ENCODE results near the gene TMEM38A. TPM values are rescaled to one million over a fixed set of nuclear protein-coding genes. Genes with fewer than 3 reads are reported as not detected.
"Not testable (repeated sequence)": the region's sequence is repeated elsewhere in the genome, so short reads cannot be mapped to it uniquely, and the experiment has no call there.

TMEM38A gene
- total RNA-seq, 6 experiments from 2014 or later, result 2.7 to 8.3 (median 5.3) TPM

DNA sequence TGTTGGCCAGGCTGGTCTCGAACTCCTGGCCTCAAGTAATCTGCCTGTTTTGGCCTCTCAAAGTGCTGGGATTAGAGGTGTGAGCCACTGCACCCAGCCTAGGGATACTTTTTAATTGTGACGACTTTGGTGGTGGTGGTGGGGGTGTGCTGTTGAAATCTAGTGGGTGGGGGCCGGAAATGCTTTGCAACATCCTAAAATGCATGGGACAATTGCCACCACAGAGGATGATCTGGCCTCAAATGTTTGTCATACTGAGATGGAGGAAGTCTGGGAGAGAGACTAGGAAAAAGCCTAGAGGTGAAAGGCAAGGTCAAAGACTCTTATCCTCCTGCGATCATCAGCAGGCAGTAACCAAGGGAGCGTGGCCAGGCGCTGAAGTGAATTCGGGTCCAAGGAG is 60.1 kb downstream of the TMEM38A start:
- Histone ChIP-seq H3K4me1 (peaks cover 0 to 6% (median 0%) of the 10 kb centered on the region in 4 donors), H3K9me3 (no peaks in the 10 kb centered on the region), H3K36me3 (no peaks in the 10 kb centered on the region), H3K4me3 (no peak overlapping the region), H3K27ac (no peak overlapping the region), H3K27me3 (no peaks in the 10 kb centered on the region)
- ATAC-seq, result no peak
- TF ChIP-seq, protein P1, sequence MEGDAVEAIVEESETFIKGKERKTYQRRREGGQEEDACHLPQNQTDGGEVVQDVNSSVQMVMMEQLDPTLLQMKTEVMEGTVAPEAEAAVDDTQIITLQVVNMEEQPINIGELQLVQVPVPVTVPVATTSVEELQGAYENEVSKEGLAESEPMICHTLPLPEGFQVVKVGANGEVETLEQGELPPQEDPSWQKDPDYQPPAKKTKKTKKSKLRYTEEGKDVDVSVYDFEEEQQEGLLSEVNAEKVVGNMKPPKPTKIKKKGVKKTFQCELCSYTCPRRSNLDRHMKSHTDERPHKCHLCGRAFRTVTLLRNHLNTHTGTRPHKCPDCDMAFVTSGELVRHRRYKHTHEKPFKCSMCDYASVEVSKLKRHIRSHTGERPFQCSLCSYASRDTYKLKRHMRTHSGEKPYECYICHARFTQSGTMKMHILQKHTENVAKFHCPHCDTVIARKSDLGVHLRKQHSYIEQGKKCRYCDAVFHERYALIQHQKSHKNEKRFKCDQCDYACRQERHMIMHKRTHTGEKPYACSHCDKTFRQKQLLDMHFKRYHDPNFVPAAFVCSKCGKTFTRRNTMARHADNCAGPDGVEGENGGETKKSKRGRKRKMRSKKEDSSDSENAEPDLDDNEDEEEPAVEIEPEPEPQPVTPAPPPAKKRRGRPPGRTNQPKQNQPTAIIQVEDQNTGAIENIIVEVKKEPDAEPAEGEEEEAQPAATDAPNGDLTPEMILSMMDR (IDR thresholded peaks at IDR 0.05), result no peak
- no peak for TF ChIP-seq POLR2A (IDR thresholded peaks at IDR 0.05)
- no peak for DNase-seq
- intact Hi-C loops (cut with DNase I), result no loop called here
- WGBS (ENCODE audit: insufficient coverage, low coverage, low lambda C conversion rate, missing lambda C conversion rate), result 64% methylated on average over 7 of the region's 7 CpGs

DNA sequence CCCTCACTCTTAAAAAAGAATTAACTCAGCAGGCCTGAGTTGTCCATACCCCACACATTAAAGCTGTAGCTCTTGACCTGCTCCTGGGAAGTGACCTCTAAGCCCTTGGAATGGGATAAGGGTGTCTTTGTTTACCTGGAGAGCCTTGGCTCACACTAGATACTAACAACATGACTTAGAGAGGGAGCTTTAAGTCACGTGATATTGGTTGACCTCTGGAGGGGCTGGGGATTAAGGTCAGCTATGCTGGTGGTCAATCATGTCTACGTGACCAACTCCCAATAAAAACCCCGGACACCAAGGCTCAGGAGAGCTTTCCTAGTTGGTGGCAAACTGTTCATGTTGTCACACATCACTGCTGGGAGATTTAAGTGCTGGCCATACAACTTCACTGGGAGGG is 61.7 kb downstream of the TMEM38A start:
- Histone ChIP-seq H3K4me1 (peaks cover 0 to 6% (median 0%) of the 10 kb centered on the region in 4 donors), H3K4me3 (no peak overlapping the region), H3K9me3 (no peaks in the 10 kb centered on the region), H3K27ac (no peak overlapping the region), H3K27me3 (no peaks in the 10 kb centered on the region), H3K36me3 (no peaks in the 10 kb centered on the region)
- ATAC-seq, result no peak
- DNase-seq, result no peak
- no peak for TF ChIP-seq POLR2A (IDR thresholded peaks at IDR 0.05)
- TF ChIP-seq, protein P1 (IDR thresholded peaks at IDR 0.05), result no peak
- no CpG with 5 or more reads among the region's 3 CpGs for WGBS (ENCODE audit: insufficient coverage, low coverage, low lambda C conversion rate, missing lambda C conversion rate)
- intact Hi-C loops (cut with DNase I), result no loop called here

DNA sequence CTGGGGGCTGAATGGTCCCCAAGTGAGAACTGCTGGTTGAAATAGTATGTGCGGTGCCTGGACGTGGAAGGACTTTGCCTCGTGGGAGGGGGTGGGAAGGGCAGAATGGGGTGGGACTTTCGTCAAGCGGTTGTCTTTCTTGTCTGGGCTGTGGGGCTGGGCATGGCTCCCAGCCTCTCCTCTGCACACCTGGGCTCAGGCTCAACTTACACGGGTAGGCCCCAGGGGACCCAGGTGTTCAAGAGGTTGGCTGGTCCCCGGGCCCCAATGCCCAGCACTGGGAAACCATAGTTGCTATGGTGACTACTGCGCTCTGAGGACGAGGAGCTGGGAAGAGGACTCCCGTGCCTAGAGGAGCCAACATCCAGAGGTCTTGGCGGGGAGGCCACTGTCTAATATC is 66.0 kb downstream of the TMEM38A start:
- DNase-seq (no peak), ATAC-seq (peak in 1 of 4 donors; percentile 12)
- H3K27me3 ChIP-seq, result no peaks in the 10 kb centered on the region
- no peak overlapping the region for H3K27ac ChIP-seq
- H3K4me1 ChIP-seq, result no peaks in the 10 kb centered on the region
- WGBS (ENCODE audit: insufficient coverage, low coverage, low lambda C conversion rate, missing lambda C conversion rate), result 20% methylated on average over 1 of the region's 11 CpGs
- TF ChIP-seq, protein P1 (IDR thresholded peaks at IDR 0.05), result no peak
- no peak for TF ChIP-seq POLR2A (IDR thresholded peaks at IDR 0.05)
- no peaks in the 10 kb centered on the region for H3K9me3 ChIP-seq
- no peak overlapping the region for H3K4me3 ChIP-seq
- H3K36me3 ChIP-seq, result no peaks in the 10 kb centered on the region
- intact Hi-C loops (cut with DNase I), result no loop called here

DNA sequence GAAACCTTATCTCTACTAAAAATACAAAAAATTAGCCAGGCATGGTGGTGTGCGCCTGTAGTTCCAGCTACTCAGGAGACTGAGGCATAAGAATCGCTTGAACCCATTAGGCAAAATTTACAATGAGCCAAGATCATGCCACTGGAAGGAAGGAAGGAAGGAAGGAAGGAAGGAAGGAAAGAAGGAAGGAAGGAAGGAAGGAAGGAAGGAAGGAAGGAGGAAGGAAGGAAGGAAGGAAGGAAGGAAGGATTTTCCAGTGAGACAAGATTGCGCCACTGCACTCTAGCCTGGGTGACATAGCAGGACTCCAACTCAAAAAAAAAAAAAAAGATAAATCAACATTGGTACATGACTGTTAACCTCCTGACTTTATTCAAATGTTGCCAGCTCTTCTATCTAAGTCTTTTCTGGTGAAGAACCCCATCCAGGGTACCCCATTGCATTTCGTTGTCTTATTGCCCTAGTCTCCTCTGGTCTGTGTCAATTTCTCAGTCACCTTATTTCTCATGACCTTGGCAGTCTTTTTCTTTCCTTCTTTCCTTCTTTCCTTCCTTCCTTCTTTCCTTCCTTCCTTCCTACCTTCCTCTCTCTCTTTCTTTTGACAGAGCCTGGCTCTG is 74.8 kb downstream of the TMEM38A start:
- H3K27ac ChIP-seq; H3K4me1 ChIP-seq; intact Hi-C loops (cut with DNase I); DNase-seq; ATAC-seq; H3K9me3 ChIP-seq; H3K36me3 ChIP-seq; H3K27me3 ChIP-seq; H3K4me3 ChIP-seq: not testable (repeated sequence)
- 67% methylated on average over 4 of the region's 4 CpGs for WGBS (ENCODE audit: insufficient coverage, low coverage, low lambda C conversion rate, missing lambda C conversion rate)

DNA sequence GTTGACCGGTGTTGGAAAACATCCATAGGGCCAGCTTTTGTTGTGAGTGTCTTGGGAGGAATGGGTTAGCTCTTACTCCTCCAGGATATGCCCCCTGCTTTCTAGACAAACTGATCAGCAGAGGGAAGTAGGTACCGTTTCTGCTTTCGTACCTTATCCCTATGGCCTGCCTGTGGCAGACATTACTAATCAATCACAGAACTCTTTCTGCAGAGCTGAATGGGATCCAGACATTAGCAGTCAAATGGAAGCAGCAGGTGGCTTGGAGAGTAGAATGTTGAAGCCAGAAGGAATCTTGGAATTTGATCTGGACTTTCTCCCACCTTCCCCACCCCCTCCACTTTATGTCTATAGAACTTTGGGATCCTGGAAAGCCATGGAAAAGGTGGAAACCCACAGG is 75.8 kb downstream of the TMEM38A start:
- ATAC-seq (no peak), DNase-seq (no peak)
- TF ChIP-seq POLR2A (IDR thresholded peaks at IDR 0.05), result no peak
- TF ChIP-seq, protein P1 (IDR thresholded peaks at IDR 0.05), result no peak
- no peak overlapping the region for H3K4me3 ChIP-seq
- H3K27me3 ChIP-seq, result no peaks in the 10 kb centered on the region
- intact Hi-C loops (cut with DNase I), result no loop called here
- H3K4me1 ChIP-seq, result no peaks in the 10 kb centered on the region
- no peak overlapping the region for H3K27ac ChIP-seq
- H3K9me3 ChIP-seq, result no peaks in the 10 kb centered on the region
- no peaks in the 10 kb centered on the region for H3K36me3 ChIP-seq
- WGBS (ENCODE audit: insufficient coverage, low coverage, low lambda C conversion rate, missing lambda C conversion rate), result 81% methylated on average over 2 of the region's 3 CpGs
